ENCODE results near the gene SND1. TPM values are rescaled to one million over a fixed set of nuclear protein-coding genes. Genes with fewer than 3 reads are reported as not detected.

The SND1 gene
- total RNA-seq, 2 donors from 2014 or later = 146 to 155 TPM

GRCh38 chr7:127976738-127977120 is 324.7 kb downstream of the SND1 start:
- Histone ChIP-seq H3K36me3 (replicated peaks in 1 of 2; ENCODE audit: insufficient read depth in 1 of 2, low read depth in 2 of 2) (peaks cover 0 to 2% of the 10 kb centered on the region in 2 donors), H3K4me3 (no peak overlapping the region), H3K4me1 (no peaks in the 10 kb centered on the region), H3K9me3 (peaks cover 0 to 3% (median 0%) of the 10 kb centered on the region in 3 donors), H3K27me3 (no peaks in the 10 kb centered on the region), H3K27ac (no peak overlapping the region)
- DNase-seq (no peak), ATAC-seq (no peak)
- TF ChIP-seq POLR2A (IDR thresholded peaks at IDR 0.05) = no peak
- TF ChIP-seq, protein P1, sequence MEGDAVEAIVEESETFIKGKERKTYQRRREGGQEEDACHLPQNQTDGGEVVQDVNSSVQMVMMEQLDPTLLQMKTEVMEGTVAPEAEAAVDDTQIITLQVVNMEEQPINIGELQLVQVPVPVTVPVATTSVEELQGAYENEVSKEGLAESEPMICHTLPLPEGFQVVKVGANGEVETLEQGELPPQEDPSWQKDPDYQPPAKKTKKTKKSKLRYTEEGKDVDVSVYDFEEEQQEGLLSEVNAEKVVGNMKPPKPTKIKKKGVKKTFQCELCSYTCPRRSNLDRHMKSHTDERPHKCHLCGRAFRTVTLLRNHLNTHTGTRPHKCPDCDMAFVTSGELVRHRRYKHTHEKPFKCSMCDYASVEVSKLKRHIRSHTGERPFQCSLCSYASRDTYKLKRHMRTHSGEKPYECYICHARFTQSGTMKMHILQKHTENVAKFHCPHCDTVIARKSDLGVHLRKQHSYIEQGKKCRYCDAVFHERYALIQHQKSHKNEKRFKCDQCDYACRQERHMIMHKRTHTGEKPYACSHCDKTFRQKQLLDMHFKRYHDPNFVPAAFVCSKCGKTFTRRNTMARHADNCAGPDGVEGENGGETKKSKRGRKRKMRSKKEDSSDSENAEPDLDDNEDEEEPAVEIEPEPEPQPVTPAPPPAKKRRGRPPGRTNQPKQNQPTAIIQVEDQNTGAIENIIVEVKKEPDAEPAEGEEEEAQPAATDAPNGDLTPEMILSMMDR (IDR thresholded peaks at IDR 0.05) = no peak
- intact Hi-C loops (cut with DNase I) = no loop called here
- WGBS, 2 donors = 96 to 97% methylated on average over 7 of the region's 7 CpGs

DNA sequence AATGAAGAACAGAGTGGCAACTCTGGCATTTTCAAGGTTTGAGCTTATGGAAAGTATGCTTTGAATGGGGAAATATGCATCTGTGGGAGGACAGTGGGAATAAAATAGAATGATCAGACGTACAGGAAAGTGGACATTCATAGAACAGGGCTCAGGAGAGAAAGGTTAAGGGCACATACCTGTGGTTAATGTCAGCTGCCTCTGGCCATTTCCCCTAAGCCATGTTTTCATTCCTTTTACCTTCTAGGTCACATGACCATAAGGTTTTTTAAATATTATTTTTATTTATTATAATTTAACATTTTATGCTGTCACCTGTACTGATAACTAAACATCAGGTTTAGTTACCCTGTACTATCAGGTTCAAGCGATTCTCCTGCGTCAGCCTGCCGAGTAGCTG is 326.4 kb downstream of the SND1 start:
- H3K36me3 ChIP-seq (replicated peaks in 1 of 2; ENCODE audit: insufficient read depth in 1 of 2, low read depth in 2 of 2) = peaks cover 0 to 2% of the 10 kb centered on the region in 2 donors
- no peak for ATAC-seq
- no peaks in the 10 kb centered on the region for H3K4me1 ChIP-seq
- no peaks in the 10 kb centered on the region for H3K27me3 ChIP-seq
- no peak for DNase-seq
- intact Hi-C loops (cut with DNase I) = no loop called here
- TF ChIP-seq POLR2A (IDR thresholded peaks at IDR 0.05) = no peak
- peaks cover 0 to 3% (median 0%) of the 10 kb centered on the region in 3 donors for H3K9me3 ChIP-seq
- 98 to 100% methylated on average over 4 of the region's 4 CpGs for WGBS, 2 donors
- no peak overlapping the region for H3K27ac ChIP-seq
- no peak overlapping the region for H3K4me3 ChIP-seq

- no peak for TF ChIP-seq POLR2A (IDR thresholded peaks at IDR 0.05)
- TF ChIP-seq, protein P1 (IDR thresholded peaks at IDR 0.05) = no peak
- Histone ChIP-seq H3K36me3 (replicated peaks in 1 of 2; ENCODE audit: insufficient read depth in 1 of 2, low read depth in 2 of 2) (peaks cover 0 to 2% of the 10 kb centered on the region in 2 donors), H3K27ac (no peak overlapping the region), H3K4me1 (peaks cover 6% of the 10 kb centered on the region), H3K9me3 (peaks cover 0 to 3% (median 0%) of the 10 kb centered on the region in 3 donors), H3K4me3 (no peak overlapping the region), H3K27me3 (no peaks in the 10 kb centered on the region)
- intact Hi-C loops (cut with DNase I) = no loop called here
- DNase-seq = no peak
- WGBS, 2 donors = 94% methylated on average over 9 of the region's 9 CpGs
- no peak for ATAC-seq
These were observed 327.2 kb downstream of the SND1 start for GRCh38 chr7:127979113-127979727.

DNA sequence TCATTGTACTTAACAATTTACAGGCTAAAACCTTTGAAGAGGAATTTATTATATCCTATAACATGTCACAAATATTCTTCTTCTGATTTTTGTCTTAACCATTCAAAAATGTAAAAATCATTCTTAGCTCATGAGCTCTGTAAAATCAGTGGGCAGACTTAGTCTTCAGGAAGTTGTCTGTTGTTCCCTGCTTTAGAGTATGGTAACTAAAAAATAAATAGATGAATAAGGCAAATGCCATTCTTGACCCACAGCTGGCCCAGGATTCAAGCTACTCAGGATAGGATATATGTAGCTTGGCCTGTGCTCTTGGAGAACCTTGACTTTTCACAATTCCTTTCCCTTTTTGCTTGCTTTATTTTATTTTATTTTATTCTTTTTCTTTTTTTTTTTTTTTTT is 327.7 kb downstream of the SND1 start:
- intact Hi-C loops (cut with DNase I) = no loop called here

DNA sequence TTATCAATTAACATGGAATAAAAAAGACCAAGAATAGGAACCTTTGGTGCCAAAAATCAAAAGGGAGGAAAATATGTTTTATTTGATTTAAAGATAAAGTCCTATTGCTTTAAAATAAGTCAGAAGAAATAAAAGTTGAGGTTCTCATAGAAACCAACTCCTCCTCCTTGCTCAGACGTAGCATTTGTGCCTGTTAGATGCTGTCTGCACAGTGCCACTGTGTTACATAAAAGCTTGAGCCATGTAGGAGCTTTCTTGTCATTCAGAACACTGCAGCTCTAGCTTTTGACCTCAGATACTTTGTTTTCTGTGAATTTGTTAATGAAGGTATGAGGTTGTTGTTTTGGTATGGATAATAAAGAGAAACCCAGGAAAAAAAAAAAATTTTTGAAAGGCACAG is 328.9 kb downstream of the SND1 start:
- whole genome bisulfite sequencing, 2 donors = 68 to 90% methylated on average over 1 of the region's 1 CpG
- H3K4me3 ChIP-seq = no peak overlapping the region
- no peaks in the 10 kb centered on the region for H3K27me3 ChIP-seq
- intact Hi-C loops (cut with DNase I) = no loop called here
- H3K27ac ChIP-seq = no peak overlapping the region
- H3K4me1 ChIP-seq = peaks cover 21% of the 10 kb centered on the region
- no peak for DNase-seq
- TF ChIP-seq, protein P1 (IDR thresholded peaks at IDR 0.05) = no peak
- TF ChIP-seq POLR2A (IDR thresholded peaks at IDR 0.05) = no peak
- H3K9me3 ChIP-seq = peaks cover 0 to 3% (median 0%) of the 10 kb centered on the region in 3 donors
- peaks cover 0 to 2% of the 10 kb centered on the region in 2 donors for H3K36me3 ChIP-seq (replicated peaks in 1 of 2; ENCODE audit: insufficient read depth in 1 of 2, low read depth in 2 of 2)
- no peak for ATAC-seq

More for the DNA sequence above, 327.7 kb downstream of the SND1 start:
- ATAC-seq (no peak), DNase-seq (no peak)
- no peak for TF ChIP-seq POLR2A (IDR thresholded peaks at IDR 0.05)
- TF ChIP-seq, protein P1 (IDR thresholded peaks at IDR 0.05) = no peak
- Histone ChIP-seq H3K27me3 (no peaks in the 10 kb centered on the region), H3K4me1 (peaks cover 11% of the 10 kb centered on the region), H3K36me3 (replicated peaks in 1 of 2; ENCODE audit: insufficient read depth in 1 of 2, low read depth in 2 of 2) (peaks cover 0 to 2% of the 10 kb centered on the region in 2 donors), H3K9me3 (peaks cover 0 to 3% (median 0%) of the 10 kb centered on the region in 3 donors), H3K4me3 (no peak overlapping the region), H3K27ac (no peak overlapping the region)

Data from body of pancreas (tissue), 4 donors.